ENCODE data around the gene RGL2. TPM values are rescaled to one million over a fixed set of nuclear protein-coding genes. Genes with fewer than 3 reads are reported as not detected.
"Not testable (repeated sequence)": the region's sequence is repeated elsewhere in the genome, so short reads cannot be mapped to it uniquely, and the experiment has no call there.

Gene RGL2
- total and polyA plus RNA-seq, 2 donors (not counting 3 experiments of a cell fraction or from before 2014, with no cell fraction given): 87.7 to 90.3 TPM

DNA sequence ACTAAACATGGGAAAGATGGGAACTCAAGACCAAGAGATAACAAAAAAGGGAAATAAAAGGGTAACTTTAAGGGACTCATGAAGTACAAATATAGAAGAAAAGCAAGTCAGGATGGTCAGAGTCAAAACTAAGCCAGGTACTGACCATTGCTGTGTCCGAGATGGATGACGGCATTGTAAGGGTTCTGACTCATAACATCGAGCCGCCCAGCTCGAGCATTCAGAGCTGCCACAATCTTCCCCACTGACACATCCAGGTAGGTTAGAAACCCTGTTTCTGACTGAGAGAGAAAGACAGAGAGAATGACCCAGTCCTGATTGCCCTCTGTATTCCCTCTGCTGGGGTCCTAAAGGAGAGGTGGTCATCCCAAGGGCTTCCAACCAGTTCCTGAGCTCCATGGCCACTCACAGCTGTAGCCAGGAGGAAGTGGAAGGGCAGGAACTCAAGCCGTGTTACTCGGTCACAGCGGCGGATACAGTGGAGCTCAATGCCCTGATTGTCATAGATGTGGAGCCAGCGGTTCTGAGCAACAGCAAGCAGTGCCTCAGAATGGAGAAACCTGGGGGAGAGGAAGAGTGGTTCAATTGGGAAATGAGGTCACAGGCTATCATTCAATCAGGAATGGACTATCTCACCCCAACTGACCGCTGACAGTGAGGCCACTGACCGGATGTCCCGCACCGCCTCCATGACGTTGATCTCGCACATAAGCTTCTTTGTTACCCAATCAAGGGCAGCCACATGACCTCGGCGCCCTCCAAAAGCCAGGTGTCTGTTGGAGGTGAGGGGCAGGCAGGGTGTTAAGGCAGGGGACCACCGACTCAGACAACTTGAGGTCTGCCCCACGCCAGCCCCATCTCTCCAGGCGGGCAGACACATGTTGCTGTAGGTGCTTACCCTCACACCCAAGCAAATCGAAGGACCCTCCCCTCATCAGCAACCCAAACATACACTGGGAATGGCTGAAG, 11.5 kb downstream of the RGL2 start:
- H3K9me1 ChIP-seq (replicated peaks; ENCODE audit: control insufficient read depth, extremely low read depth, insufficient read depth, low read length): no peaks in the 10 kb centered on the region
- H2AFZ ChIP-seq (ENCODE audit: low read depth, low read length): no peak overlapping the region
- H4K20me1 ChIP-seq (replicated peaks; ENCODE audit: control insufficient read depth, extremely low read depth, insufficient read depth, low read length): no peaks in the 10 kb centered on the region
- dilution Hi-C loops (cut with MboI; ENCODE audit: extremely low pct_ligation_motif_present, low sequenced_read_pairs) (no loop called here), intact Hi-C loops (cut with micrococcal nuclease) (no loop called here)
- H3K79me2 ChIP-seq (ENCODE audit: control insufficient read depth, insufficient read depth, low read length): peaks cover 27% of the 10 kb centered on the region
- no TSS peak for BruUV-seq (replicated peaks)
- DNase-seq (ENCODE audit: low read depth, low spot score) (no peak), FAIRE-seq (no peak)
- H3K4me2 ChIP-seq (ENCODE audit: insufficient read depth, low read length): no peak overlapping the region
- no peak overlapping the region for H3K4me3 ChIP-seq (replicated peaks in 1 of 3; ENCODE audit: insufficient read depth in 1 of 3, low read depth in 1 of 3, low read length in 3 of 3)
- H3K9me3 ChIP-seq (replicated peaks; ENCODE audit: control insufficient read depth, insufficient read depth, low read length): no peaks in the 10 kb centered on the region
- ChIA-PET CTCF (interaction anchor here (0.9 kb wide), 1 partner anchor 10 kb away, joined by 3 read pairs; the partner anchor contains the start of gene B3GALT4), POLR2A (no interaction called here)
- H3K9ac ChIP-seq (replicated peaks; ENCODE audit: extremely low read depth, insufficient read depth, low read length): no peak overlapping the region
- no peak overlapping the region for H3K27ac ChIP-seq (ENCODE audit: insufficient read depth, low read depth, low read length)
- peaks cover 13% of the 10 kb centered on the region for H3K4me1 ChIP-seq (ENCODE audit: control insufficient read depth, extremely low read depth, insufficient read depth, low read length)
- TF ChIP-seq GATA2 (IDR thresholded peaks at IDR 0.05; ENCODE audit: insufficient read depth, insufficient read length, low read depth, low read length): no peak
- no peak for TF ChIP-seq JUN (IDR thresholded peaks at IDR 0.05; ENCODE audit: borderline replicate concordance, insufficient read depth, insufficient read length, low read depth)
- no peak for TF ChIP-seq EZH2 (IDR thresholded peaks at IDR 0.05; ENCODE audit: borderline replicate concordance, low read depth, low read length, severe bottlenecking)
- TF ChIP-seq MAX (IDR thresholded peaks at IDR 0.05; ENCODE audit: insufficient read depth, insufficient read length): no peak
- TF ChIP-seq MYC (IDR thresholded peaks at IDR 0.05; ENCODE audit: low read depth, low read length): no peak
- no peak for TF ChIP-seq CTCF (IDR thresholded peaks at IDR 0.05; ENCODE audit: extremely low read depth in 1 of 2, insufficient read depth in 1 of 2, low read depth in 1 of 2, low read length in 2 of 2)
- no peak for TF ChIP-seq POLR2A (IDR thresholded peaks at IDR 0.05; ENCODE audit: low read depth, low read length)
- TF ChIP-seq POLR2AphosphoS5 (IDR thresholded peaks at IDR 0.05; ENCODE audit: insufficient read depth, low read depth, low read length): no peak
- no peak for TF ChIP-seq FOS (IDR thresholded peaks at IDR 0.05; ENCODE audit: borderline replicate concordance, insufficient read depth, low read length)
- H3K27me3 ChIP-seq (ENCODE audit: control insufficient read depth in 2 of 2, insufficient read depth in 2 of 2, low read length in 2 of 2): no peaks in the 10 kb centered on the region
- H3K36me3 ChIP-seq (ENCODE audit: control insufficient read depth in 2 of 2, extremely low read depth in 1 of 2, insufficient read depth in 2 of 2, low read length in 2 of 2): peaks cover 9 to 22% of the 10 kb centered on the region in 2 experiments

- intact Hi-C loops (cut with micrococcal nuclease); POLR2A ChIA-PET; DNase-seq (ENCODE audit: low read depth, low spot score); H4K20me1 ChIP-seq (replicated peaks; ENCODE audit: control insufficient read depth, extremely low read depth, insufficient read depth, low read length); H3K9me3 ChIP-seq (replicated peaks; ENCODE audit: control insufficient read depth, insufficient read depth, low read length); H3K9ac ChIP-seq (replicated peaks; ENCODE audit: extremely low read depth, insufficient read depth, low read length); H3K27ac ChIP-seq (ENCODE audit: insufficient read depth, low read depth, low read length); FAIRE-seq; dilution Hi-C loops (cut with MboI; ENCODE audit: extremely low pct_ligation_motif_present, low sequenced_read_pairs); H3K4me3 ChIP-seq (replicated peaks in 1 of 3; ENCODE audit: insufficient read depth in 1 of 3, low read depth in 1 of 3, low read length in 3 of 3); BruUV-seq (replicated peaks); H3K4me2 ChIP-seq (ENCODE audit: insufficient read depth, low read length); CTCF ChIA-PET; H2AFZ ChIP-seq (ENCODE audit: low read depth, low read length); H3K9me1 ChIP-seq (replicated peaks; ENCODE audit: control insufficient read depth, extremely low read depth, insufficient read depth, low read length); H3K27me3 ChIP-seq (ENCODE audit: control insufficient read depth in 2 of 2, insufficient read depth in 2 of 2, low read length in 2 of 2): not testable (repeated sequence)
- peaks cover 10% of the 10 kb centered on the region for H3K4me1 ChIP-seq (ENCODE audit: control insufficient read depth, extremely low read depth, insufficient read depth, low read length)
- peaks cover 23% of the 10 kb centered on the region for H3K79me2 ChIP-seq (ENCODE audit: control insufficient read depth, insufficient read depth, low read length)
- peaks cover 7 to 21% of the 10 kb centered on the region in 2 experiments for H3K36me3 ChIP-seq (ENCODE audit: control insufficient read depth in 2 of 2, extremely low read depth in 1 of 2, insufficient read depth in 2 of 2, low read length in 2 of 2)
These were observed 13.5 kb downstream of the RGL2 start for GRCh38 chr6:33285214-33285613.

All from endothelial cell of umbilical vein (primary cell).